HuH-7.5 (cell line): Measurements from ENCODE around the gene SYNPO2.
"Not testable (repeated sequence)": the region's sequence is repeated elsewhere in the genome, so short reads cannot be mapped to it uniquely, and the experiment has no call there.

Experiments
- DNase-seq: peaks from one replicate; pipeline ENCODE4 v3.0.0; 2011; ENCODE audit warnings: low spot score

Gene SYNPO2

GRCh38 chr4:119000400-119000799 lies 111.7 kb downstream of the SYNPO2 start:
- DNase-seq, result no peak

GRCh38 chr4:119002476-119002875 lies 113.8 kb downstream of the SYNPO2 start:
- DNase-seq, result no peak

GRCh38 chr4:119003001-119003400 lies 114.3 kb downstream of the SYNPO2 start:
- DNase-seq, result not testable (repeated sequence)

GRCh38 chr4:119005928-119006460 lies 117.3 kb downstream of the SYNPO2 start:
- DNase-seq, result no peak

- DNase-seq, result no peak
These were observed 120.1 kb downstream of the SYNPO2 start for GRCh38 chr4:119008761-119009160.

- not testable (repeated sequence) for DNase-seq
These were observed 121.6 kb downstream of the SYNPO2 start for GRCh38 chr4:119010221-119010620.

- no peak for DNase-seq
These were observed 122.4 kb downstream of the SYNPO2 start for GRCh38 chr4:119010909-119011606.

DNA sequence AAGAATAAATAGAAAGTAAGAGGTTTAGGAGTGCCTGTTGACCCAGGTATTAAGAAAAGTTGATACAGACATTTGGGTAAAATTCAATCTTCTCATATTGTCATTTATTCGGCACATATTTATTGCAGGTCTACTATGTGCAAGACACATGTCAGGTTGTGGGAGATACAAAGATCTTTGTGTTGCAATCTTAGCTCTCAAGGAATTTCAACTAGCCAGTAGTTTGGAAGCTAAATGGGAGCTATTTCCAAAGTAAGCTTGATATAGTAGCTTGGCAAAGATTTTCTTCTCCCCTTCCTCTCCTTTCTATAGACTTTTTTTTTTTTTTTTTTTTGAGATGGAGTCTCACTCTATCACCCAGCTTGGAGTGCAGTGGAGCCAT lies 122.9 kb downstream of the SYNPO2 start:
- no peak for DNase-seq

- no peak for DNase-seq
These were observed 126.0 kb downstream of the SYNPO2 start for GRCh38 chr4:119014658-119015057.

DNA sequence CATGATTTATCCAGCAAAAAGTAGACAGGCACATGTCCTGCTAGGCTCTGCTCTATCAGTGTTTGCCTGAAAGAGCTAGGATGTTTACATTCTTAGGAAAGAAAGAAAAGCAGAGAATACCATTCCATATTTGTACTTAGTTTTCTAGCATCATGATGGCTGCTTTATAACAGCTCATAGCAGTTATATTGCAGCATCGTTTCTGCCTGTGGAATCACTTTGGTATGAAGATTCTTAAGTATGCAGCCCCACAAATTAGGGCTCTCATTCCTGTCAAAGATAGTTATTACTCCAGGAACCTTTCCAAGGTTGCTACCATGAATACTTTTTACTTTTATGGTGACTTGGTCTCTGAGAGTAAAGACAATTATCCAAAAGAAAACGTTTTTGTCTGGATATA lies 128.0 kb downstream of the SYNPO2 start:
- no peak for DNase-seq

DNA sequence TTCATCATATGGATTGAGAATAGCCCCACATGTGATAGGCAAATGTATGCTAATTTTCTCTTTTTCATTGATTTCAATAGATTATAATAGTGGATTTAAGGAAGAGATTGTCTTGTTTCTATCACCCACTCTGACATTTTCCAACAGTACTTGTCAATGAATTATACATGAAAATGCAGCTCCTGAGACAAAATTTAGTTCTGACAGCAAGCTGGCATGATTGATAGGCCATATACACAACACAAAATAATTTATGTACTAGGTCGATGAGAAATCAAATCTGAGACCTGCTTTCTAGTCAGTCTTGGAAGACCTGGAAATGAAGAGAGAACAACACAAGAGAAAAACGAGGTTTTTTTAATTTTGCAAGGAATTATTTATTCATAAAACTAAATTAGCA lies 129.0 kb downstream of the SYNPO2 start:
- DNase-seq, result no peak

DNA sequence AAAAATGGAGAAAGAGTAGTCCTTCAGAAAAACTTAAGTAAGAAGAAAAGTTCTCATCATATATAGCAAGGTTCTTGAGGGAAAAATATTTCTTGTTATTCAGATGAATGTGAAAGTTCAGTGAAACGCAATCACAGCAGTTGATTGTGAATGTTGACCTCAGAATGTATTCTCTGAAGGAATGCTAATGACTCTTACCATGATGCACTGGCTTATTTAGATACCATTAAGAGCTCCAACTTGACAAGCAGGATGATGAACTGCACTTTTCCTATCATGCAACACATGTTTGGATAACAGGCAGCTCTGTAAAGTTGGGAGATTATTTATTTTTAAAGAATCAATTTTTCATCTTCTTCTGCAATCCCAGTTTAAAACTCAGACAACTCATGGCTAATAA lies 131.5 kb downstream of the SYNPO2 start:
- DNase-seq, result no peak

- DNase-seq, result not testable (repeated sequence)
These were observed 133.9 kb downstream of the SYNPO2 start for GRCh38 chr4:119022520-119022919.

DNA sequence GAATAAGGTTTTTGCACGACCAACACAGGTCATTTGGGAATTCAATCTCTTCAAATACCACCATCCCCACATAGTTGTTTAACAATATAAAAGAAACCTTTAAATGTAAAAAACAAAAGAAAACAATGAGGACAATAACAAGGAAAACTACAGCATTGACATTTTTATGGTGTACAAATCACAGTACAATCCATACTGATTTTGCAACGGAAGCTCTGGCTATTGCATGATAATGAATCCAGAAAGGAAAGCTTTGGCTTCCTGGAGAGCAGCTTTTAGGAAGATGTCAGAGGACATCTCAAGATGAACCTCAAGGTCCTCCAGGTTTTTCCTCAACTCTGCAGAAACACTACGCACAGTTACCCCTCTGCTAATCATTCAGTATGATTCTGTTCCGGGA lies 135.4 kb downstream of the SYNPO2 start:
- DNase-seq, result no peak

DNA sequence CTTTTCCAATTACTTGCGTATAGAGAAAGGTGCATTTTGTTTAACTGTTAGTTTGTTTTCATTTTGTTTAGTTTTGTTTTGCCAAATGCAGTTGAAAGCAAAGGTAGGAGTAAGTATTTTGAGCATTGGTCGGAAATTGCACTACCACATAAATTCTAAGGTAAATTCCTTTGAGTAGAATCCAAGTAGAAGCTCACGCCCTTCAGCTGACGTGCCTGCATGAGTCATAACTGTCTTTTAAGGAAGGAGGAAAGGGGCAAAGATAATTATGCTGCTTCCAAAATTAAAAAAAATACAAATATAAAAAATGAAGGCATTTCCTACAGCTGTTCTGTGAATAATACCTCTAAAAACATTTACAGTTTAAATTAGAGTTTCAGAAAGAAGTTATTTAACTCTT lies 136.8 kb downstream of the SYNPO2 start:
- DNase-seq, result no peak

- no peak for DNase-seq
These were observed 137.4 kb downstream of the SYNPO2 start for GRCh38 chr4:119025916-119026661.

DNA sequence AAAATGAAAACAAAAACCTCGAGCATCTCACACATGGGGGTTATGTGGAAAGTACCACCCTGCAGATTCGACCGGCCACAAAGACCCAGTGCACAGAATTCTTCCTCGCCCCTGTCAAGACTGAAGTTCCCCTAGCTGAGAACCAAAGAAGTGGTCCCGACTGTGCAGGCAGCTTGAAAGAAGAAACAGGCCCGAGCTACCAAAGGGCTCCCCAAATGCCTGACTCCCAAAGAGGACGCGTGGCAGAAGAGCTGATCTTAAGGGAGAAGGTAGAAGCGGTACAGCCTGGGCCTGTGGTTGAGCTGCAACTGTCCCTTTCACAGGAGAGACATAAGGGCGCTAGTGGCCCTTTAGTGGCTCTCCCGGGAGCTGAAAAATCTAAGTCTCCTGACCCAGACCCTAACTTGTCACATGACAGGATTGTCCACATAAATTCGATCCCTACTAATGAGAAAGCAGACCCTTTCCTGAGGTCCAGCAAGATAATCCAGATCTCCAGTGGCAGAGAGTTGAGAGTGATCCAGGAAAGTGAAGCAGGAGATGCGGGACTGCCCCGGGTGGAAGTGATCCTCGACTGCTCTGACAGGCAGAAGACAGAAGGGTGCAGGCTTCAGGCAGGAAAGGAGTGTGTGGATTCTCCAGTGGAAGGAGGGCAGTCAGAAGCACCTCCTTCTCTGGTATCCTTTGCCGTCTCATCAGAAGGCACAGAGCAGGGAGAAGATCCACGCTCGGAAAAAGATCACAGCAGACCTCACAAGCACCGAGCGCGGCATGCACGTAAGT lies 138.2 kb downstream of the SYNPO2 start:
- no peak for DNase-seq

DNA sequence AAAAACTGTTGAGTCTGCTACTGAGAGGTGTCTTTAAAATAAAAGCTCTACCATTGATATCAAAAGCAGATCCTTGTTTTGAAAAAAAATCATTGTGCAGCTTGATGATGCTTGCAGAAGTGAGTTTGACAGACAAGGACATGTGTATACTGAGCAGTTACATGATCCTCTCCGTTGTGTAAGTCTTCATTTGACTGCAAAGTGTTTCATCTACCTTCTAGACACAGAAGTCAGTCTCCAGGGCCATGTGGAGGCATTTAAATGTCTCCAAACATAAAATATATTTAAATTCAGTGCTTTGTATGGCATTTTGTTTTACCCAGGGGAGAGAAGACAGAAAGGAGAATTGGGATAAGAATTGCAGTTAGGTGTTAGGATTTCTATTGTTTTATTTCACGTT lies 139.2 kb downstream of the SYNPO2 start:
- no peak for DNase-seq

- DNase-seq, result no peak
These were observed 139.6 kb downstream of the SYNPO2 start for GRCh38 chr4:119028296-119028695.

- DNase-seq, result no peak
These were observed 141.3 kb downstream of the SYNPO2 start for GRCh38 chr4:119029847-119030535.

DNA sequence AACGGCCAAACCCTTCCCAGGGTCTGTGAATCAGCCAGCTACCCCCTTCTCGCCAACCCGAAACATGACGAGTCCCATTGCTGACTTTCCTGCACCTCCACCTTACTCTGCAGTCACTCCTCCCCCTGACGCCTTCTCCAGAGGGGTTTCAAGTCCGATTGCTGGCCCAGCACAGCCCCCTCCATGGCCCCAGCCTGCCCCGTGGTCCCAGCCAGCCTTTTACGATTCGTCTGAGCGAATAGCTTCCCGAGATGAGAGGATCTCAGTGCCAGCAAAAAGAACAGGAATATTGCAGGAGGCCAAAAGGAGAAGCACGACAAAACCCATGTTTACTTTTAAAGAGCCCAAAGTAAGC lies 141.9 kb downstream of the SYNPO2 start:
- no peak for DNase-seq

GRCh38 chr4:119031218-119031617 lies 142.6 kb downstream of the SYNPO2 start:
- DNase-seq, result no peak
